Measurements from ENCODE around the gene UBE4A. TPM values are rescaled to one million over a fixed set of nuclear protein-coding genes. Genes with fewer than 3 reads are reported as not detected.
A peak's percentile ranks its signal among the peaks of the same experiment; 100 is the strongest.

UBE4A gene
- total RNA-seq, 1 donor from 2014 or later = 49.2 TPM

DNA sequence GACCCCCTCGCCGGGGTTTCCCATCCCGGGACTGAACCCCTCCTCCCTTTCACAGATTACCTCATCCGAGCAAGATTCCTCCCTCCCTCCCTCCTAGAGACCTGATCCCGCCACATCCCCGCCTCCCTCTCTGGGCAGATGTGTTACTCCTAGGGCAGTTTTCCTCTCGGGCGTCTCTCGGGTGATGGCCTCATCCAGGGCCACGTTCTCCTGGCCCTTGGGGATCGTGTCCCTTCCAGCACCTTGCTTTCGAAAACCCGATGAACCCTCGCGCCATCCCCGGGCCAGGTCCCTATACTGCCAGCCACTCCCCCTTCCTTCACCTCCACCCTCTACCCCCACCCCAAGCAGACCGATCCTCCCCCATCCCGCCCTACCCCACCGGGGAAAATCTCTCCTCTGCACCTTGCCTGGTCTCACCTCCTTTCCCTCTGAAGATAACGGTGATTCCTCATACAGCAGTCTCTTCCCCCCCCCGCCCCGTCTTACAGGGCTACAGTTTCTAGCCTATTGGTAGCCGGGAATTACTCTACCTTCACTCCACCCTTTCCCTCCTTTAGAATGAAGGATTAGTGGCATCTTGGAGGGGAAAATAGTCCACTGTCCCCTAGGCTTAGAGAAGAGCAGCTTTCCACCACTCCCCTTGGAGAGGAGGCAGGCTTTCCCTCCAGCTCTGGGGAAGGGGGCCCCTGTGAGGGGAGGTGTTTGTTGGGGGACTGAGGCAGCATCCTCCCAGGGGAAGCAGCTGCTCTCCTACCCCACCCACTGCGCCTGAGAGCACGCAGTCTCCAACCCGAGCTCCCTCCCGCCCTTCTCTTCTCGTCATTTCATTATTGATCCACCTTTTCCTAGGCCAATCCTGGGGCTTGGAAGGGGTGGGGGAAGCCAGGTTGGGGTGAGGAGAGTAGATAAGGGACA is 78.1 kb downstream of the UBE4A start:
- TF ChIP-seq, protein P1, sequence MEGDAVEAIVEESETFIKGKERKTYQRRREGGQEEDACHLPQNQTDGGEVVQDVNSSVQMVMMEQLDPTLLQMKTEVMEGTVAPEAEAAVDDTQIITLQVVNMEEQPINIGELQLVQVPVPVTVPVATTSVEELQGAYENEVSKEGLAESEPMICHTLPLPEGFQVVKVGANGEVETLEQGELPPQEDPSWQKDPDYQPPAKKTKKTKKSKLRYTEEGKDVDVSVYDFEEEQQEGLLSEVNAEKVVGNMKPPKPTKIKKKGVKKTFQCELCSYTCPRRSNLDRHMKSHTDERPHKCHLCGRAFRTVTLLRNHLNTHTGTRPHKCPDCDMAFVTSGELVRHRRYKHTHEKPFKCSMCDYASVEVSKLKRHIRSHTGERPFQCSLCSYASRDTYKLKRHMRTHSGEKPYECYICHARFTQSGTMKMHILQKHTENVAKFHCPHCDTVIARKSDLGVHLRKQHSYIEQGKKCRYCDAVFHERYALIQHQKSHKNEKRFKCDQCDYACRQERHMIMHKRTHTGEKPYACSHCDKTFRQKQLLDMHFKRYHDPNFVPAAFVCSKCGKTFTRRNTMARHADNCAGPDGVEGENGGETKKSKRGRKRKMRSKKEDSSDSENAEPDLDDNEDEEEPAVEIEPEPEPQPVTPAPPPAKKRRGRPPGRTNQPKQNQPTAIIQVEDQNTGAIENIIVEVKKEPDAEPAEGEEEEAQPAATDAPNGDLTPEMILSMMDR (IDR thresholded peaks at IDR 0.05; ENCODE audit: unreplicated experiment) = no peak
- Mint-ChIP-seq H3K4me3 (ENCODE audit: low read depth) (peak overlapping the region; percentile 92), H3K27me3 (no peaks in the 10 kb centered on the region), H3K36me3 (ENCODE audit: insufficient read depth) (peaks cover 2% of the 10 kb centered on the region), H3K4me1 (ENCODE audit: low read depth) (peaks cover 53% of the 10 kb centered on the region), H3K9me3 (ENCODE audit: low read depth) (no peaks in the 10 kb centered on the region), H3K27ac (peak overlapping the region; percentile 87)
- DNase-seq (ENCODE audit: low spot score, unreplicated experiment) = peak; percentile 50

DNA sequence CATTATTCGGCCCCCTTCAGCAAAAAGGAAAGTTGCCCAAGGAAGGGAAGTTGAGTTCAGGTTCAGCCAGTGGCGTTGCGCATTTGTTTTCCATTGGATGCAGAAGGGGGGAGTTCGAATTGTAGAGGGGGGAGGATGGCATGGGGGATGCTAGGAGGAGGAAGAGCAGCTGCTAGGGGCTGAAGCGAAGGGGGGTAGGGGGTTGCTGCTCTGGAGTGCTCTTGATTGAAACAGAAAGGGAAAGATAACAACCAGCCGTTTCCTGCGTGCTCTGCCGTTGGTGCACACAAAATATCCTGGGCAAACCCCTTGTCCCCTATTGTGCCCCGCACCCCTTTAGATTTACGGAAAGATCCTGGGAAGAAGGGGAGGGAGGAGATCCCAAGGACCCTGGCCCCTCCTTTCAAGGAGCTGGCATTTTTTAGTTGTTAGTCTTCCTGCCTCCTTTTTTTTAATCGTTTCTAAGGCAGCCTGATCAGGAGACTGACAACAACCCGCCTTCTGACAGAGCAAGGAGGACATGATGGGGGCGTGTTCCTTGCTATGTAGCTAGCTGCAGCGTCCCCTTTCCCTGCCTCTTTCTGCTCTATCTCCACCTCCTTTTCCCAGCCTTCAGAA is 79.0 kb downstream of the UBE4A start:
- Mint-ChIP-seq H3K36me3 (ENCODE audit: insufficient read depth) (peaks cover 2% of the 10 kb centered on the region), H3K4me3 (ENCODE audit: low read depth) (peak overlapping the region; percentile 92), H3K27me3 (no peaks in the 10 kb centered on the region), H3K9me3 (ENCODE audit: low read depth) (no peaks in the 10 kb centered on the region), H3K4me1 (ENCODE audit: low read depth) (peaks cover 61% of the 10 kb centered on the region), H3K27ac (peak overlapping the region; percentile 87)
- TF ChIP-seq, protein P1 (IDR thresholded peaks at IDR 0.05; ENCODE audit: unreplicated experiment) = no peak
- DNase-seq (ENCODE audit: low spot score, unreplicated experiment) = no peak

DNA sequence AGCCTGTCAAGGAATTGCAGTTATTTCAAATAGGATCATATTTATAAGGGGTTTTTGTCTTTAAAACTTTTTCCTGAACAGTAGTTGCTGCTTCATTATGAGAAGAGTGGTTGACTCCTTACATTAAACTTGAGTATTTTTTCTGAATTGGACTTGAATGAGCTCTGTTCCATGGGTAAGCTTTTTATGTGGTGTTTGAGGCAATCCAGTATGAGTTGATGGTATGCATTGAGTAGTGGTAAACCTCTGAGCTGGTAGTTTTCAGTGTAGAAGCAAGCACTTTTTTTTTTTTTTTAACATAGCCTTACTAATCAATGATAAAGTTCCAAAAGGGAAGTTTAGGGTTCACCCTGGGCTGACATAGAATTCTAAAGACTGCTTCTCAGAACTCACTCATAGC is 80.2 kb downstream of the UBE4A start:
- no peaks in the 10 kb centered on the region for H3K27me3 Mint-ChIP-seq
- H3K9me3 Mint-ChIP-seq (ENCODE audit: low read depth) = no peaks in the 10 kb centered on the region
- H3K4me3 Mint-ChIP-seq (ENCODE audit: low read depth) = peak overlapping the region; percentile 48
- peaks cover 3% of the 10 kb centered on the region for H3K36me3 Mint-ChIP-seq (ENCODE audit: insufficient read depth)
- TF ChIP-seq, protein P1 (IDR thresholded peaks at IDR 0.05; ENCODE audit: unreplicated experiment) = no peak
- peaks cover 59% of the 10 kb centered on the region for H3K4me1 Mint-ChIP-seq (ENCODE audit: low read depth)
- DNase-seq (ENCODE audit: low spot score, unreplicated experiment) = no peak
- H3K27ac Mint-ChIP-seq = peak overlapping the region; percentile 14

DNA sequence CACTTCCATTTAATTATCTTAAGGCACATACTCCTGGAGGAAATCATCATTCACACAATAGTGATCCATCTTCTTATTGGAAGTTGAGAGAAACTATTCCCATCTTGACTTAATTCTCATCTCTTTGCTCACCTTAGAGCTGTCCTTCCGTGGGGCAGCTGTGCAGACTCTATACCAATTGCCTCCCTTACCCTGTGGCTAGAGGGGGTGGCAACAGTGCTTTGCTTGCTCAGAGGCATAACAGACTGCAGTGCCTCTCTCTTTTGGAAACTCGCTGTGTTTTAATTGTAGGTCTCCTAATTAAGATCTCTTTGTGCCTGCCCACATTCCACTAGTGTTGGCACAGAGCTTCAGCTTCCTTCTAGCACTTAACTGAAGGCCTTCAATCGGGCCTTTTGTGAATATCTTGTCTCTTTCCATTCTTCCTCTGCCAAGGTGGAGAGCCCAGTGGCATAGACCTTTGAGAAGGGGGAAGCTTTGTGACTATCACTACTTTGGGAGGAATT is 82.4 kb downstream of the UBE4A start:
- no peak for DNase-seq (ENCODE audit: low spot score, unreplicated experiment)
- Mint-ChIP-seq H3K27ac (no peak overlapping the region), H3K4me3 (ENCODE audit: low read depth) (no peak overlapping the region), H3K9me3 (ENCODE audit: low read depth) (no peaks in the 10 kb centered on the region), H3K36me3 (ENCODE audit: insufficient read depth) (peaks cover 3% of the 10 kb centered on the region), H3K27me3 (no peaks in the 10 kb centered on the region), H3K4me1 (ENCODE audit: low read depth) (peaks cover 56% of the 10 kb centered on the region)
- TF ChIP-seq, protein P1 (IDR thresholded peaks at IDR 0.05; ENCODE audit: unreplicated experiment) = no peak

DNA sequence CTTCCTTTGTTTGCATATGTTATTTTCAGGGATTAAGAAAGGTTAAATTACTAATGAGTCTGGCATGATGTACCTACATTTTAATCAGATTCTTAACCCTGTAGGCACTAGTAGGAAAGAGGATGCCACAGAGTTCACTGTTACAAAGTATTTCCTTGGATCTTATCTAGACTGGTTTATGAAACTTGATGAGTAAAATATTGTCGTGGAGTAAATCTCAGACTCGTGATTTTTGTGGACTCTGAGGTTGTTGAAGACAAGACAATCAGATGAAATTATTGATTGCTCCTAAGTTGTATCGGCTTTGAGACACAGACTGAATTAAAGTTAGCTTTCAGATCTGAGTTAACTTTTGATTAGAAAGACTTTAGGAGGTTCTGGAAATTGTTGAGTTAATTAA is 82.9 kb downstream of the UBE4A start:
- Mint-ChIP-seq H3K36me3 (ENCODE audit: insufficient read depth) (peaks cover 5% of the 10 kb centered on the region), H3K4me1 (ENCODE audit: low read depth) (peaks cover 55% of the 10 kb centered on the region), H3K4me3 (ENCODE audit: low read depth) (no peak overlapping the region), H3K27me3 (no peaks in the 10 kb centered on the region), H3K9me3 (ENCODE audit: low read depth) (no peaks in the 10 kb centered on the region), H3K27ac (no peak overlapping the region)
- DNase-seq (ENCODE audit: low spot score, unreplicated experiment) = no peak
- TF ChIP-seq, protein P1 (IDR thresholded peaks at IDR 0.05; ENCODE audit: unreplicated experiment) = no peak
